Adipocyte (in vitro differentiated cells): ENCODE data around the gene HIVEP1.

ENCODE experiments used
- DNase-seq: peaks from one replicate; pipeline ENCODE4 v3.0.0-alpha.2; 2015; ENCODE audit warnings: low read depth
- H3K27me3 ChIP-seq: replicated peaks from 2 replicates; pipeline ENCODE4 v1.7.0; 2013; ENCODE audit warnings: mild to moderate bottlenecking, low read length, moderate library complexity; ENCODE audit not compliant: control insufficient read depth, insufficient read depth
- H3K36me3 ChIP-seq: 2 replicates; pipeline ENCODE4 v1.7.0; 2013; ENCODE audit warnings: low read length, mild to moderate bottlenecking, moderate library complexity; ENCODE audit not compliant: control insufficient read depth, insufficient read depth, severe bottlenecking
- H3K4me1 ChIP-seq: 2 replicates; pipeline ENCODE4 v1.7.0; 2013; ENCODE audit warnings: mild to moderate bottlenecking, low read length, moderate library complexity; ENCODE audit not compliant: control insufficient read depth, insufficient read depth
- H3K4me3 ChIP-seq: 2 replicates; pipeline ENCODE4 v1.7.0; 2013; ENCODE audit warnings: mild to moderate bottlenecking, low read length, moderate library complexity
- H3K9ac ChIP-seq: 2 replicates; pipeline ENCODE4 v1.7.0; 2013; ENCODE audit warnings: mild to moderate bottlenecking, low read length, moderate library complexity
- H3K9me3 ChIP-seq: 2 replicates; pipeline ENCODE4 v1.7.0; 2013; ENCODE audit warnings: mild to moderate bottlenecking, low read length, moderate library complexity; ENCODE audit not compliant: control insufficient read depth

HIVEP1 gene

DNA sequence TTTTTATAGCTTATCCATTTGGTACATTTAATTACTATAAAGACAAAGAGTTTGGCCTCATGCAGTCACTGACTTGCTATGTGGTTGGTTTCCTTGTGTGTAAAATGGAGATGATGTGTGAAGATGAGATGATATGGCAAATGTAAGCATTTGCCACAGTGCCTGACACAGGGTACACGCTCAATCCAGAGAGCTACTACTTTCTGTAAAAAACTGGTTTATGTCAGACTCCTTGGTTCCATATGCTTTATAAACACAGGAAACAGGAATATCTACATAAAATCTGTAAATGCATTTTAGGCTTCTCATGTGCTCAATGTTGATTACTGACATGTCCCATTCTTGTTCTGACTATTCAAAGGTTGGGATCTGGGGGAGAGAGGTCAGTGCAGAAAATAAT is 10.4 kb downstream of the HIVEP1 start:
- Histone ChIP-seq H3K27me3 (no peaks in the 10 kb centered on the region), H3K9ac (no peak overlapping the region), H3K4me1 (peaks cover 10% of the 10 kb centered on the region), H3K4me3 (no peak overlapping the region), H3K9me3 (no peaks in the 10 kb centered on the region), H3K36me3 (peaks cover under 1% of the 10 kb centered on the region)
- no peak for DNase-seq

DNA sequence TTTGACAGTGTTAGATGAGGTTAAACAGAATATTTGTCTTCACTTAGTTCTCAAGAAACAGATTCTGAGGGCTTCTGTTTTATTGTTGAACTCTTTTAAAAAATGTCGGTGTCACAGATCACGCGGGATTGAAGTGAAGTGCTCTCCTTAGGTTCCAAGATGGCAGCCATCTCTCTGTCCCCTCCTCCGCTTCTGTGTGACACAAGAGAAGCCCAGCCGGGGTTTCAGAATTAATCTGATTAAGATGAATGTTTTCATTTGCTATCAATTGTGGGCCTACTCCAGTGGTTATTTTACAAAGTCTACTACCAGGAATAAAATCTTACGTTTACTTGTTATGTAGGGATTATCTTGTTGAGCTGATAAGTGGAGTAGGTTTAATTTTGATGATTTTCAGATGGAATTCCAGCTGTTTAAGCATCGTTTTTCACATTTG is 10.9 kb downstream of the HIVEP1 start:
- no peaks in the 10 kb centered on the region for H3K9me3 ChIP-seq
- H3K9ac ChIP-seq: no peak overlapping the region
- no peak for DNase-seq
- H3K36me3 ChIP-seq: no peaks in the 10 kb centered on the region
- H3K4me3 ChIP-seq: no peak overlapping the region
- peaks cover 10% of the 10 kb centered on the region for H3K4me1 ChIP-seq
- H3K27me3 ChIP-seq: no peaks in the 10 kb centered on the region

- Histone ChIP-seq H3K4me1 (peaks cover 10% of the 10 kb centered on the region), H3K9me3 (no peaks in the 10 kb centered on the region), H3K27me3 (no peaks in the 10 kb centered on the region), H3K9ac (no peak overlapping the region), H3K4me3 (no peak overlapping the region), H3K36me3 (peaks cover 1% of the 10 kb centered on the region)
- no peak for DNase-seq
These were observed 12.1 kb downstream of the HIVEP1 start for GRCh38 chr6:12024216-12024615.

- Histone ChIP-seq H3K9me3 (peaks cover 4% of the 10 kb centered on the region), H3K36me3 (peaks cover 8% of the 10 kb centered on the region), H3K4me1 (peaks cover 10% of the 10 kb centered on the region), H3K9ac (no peak overlapping the region), H3K4me3 (no peak overlapping the region), H3K27me3 (no peaks in the 10 kb centered on the region)
- peak; percentile 71 for DNase-seq
These were observed 12.8 kb downstream of the HIVEP1 start for GRCh38 chr6:12024699-12025434.

DNA sequence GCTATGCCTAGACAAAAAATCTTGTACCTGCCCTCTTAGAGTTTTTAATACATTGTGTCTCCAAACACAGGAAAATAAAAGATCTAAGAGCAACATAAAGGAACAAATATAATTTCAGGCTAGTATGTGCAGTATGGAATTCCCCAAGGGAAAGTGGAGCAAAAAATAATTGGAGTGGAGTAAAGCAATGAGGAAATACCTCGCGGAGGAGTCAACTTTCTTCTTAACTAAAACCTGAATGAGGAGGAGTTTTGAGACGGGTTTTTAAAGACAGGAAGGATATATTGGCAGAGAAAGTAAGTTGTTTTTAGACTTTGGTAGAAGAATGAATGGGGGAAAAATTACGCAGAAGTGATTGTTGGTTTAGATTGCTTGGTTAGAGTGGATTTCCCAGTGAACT is 14.0 kb downstream of the HIVEP1 start:
- no peak for DNase-seq
- H3K4me3 ChIP-seq: no peak overlapping the region
- no peaks in the 10 kb centered on the region for H3K27me3 ChIP-seq
- no peak overlapping the region for H3K9ac ChIP-seq
- peaks cover 10% of the 10 kb centered on the region for H3K4me1 ChIP-seq
- H3K36me3 ChIP-seq: peaks cover 10% of the 10 kb centered on the region
- peaks cover 12% of the 10 kb centered on the region for H3K9me3 ChIP-seq

DNA sequence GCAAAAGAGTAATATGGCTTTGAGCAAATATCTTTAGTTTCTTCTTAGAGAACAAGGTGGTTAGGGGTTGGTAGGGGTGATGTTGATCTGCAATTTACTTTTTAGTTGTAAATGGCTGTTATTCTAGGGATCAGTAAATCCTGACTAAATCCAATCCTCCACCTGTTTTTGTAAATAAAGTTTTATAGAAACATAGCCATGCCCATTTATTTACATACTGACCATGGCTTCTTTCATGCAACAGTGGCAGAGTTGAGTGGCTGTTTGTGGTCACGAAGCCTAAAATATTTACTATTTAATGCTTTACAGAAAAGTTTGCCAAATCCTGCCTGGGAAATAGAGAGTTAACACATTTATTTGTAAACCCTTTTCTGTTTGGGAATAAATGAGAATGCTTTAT is 14.7 kb downstream of the HIVEP1 start:
- H3K9ac ChIP-seq: no peak overlapping the region
- no peaks in the 10 kb centered on the region for H3K27me3 ChIP-seq
- no peak overlapping the region for H3K4me3 ChIP-seq
- H3K36me3 ChIP-seq: peaks cover 10% of the 10 kb centered on the region
- peaks cover 12% of the 10 kb centered on the region for H3K9me3 ChIP-seq
- H3K4me1 ChIP-seq: peaks cover 10% of the 10 kb centered on the region
- no peak for DNase-seq

GRCh38 chr6:12028213-12028612 is 16.1 kb downstream of the HIVEP1 start:
- no peak for DNase-seq
- H3K36me3 ChIP-seq: peaks cover 10% of the 10 kb centered on the region
- H3K4me1 ChIP-seq: peaks cover 15% of the 10 kb centered on the region
- no peaks in the 10 kb centered on the region for H3K27me3 ChIP-seq
- H3K9me3 ChIP-seq: peaks cover 12% of the 10 kb centered on the region
- H3K4me3 ChIP-seq: no peak overlapping the region
- no peak overlapping the region for H3K9ac ChIP-seq

DNA sequence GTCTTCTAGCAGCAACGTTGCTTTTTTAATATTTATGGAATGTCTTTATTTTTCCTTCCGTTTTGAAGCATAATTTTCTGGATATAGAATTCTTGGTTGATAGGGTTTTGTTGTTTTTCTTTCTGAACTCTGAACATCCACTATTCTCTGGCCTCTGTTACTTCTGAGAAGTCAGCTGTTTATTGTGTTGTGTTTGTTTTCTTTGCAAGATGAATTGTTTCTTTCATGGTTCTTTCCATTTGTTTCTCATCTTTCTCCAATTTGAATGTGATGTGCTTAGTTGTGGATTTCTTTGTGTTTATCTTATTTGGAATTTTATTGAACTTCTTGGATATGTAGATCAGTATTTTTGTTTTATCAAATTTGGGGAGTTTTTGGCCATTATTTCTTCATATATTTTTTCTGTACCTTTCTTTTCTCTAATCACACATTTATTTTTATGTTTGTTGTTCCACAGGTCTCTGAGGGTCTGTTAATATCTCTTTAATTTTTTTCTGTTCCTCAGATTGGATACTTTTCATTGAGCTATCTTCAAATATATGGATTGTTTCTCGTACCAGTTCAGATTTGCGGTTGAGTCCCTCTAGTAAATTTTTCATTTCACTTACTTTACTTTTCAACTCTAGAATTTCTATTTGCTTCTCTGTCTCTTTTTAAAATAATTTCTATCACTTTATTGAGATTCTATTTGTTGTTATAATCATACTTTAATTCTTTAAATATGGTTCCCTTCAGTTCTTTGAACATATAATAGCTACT is 18.0 kb downstream of the HIVEP1 start:
- Histone ChIP-seq H3K4me3 (no peak overlapping the region), H3K4me1 (peaks cover 22% of the 10 kb centered on the region), H3K27me3 (no peaks in the 10 kb centered on the region), H3K9me3 (peaks cover 12% of the 10 kb centered on the region), H3K36me3 (peaks cover 10% of the 10 kb centered on the region), H3K9ac (no peak overlapping the region)
- DNase-seq: no peak

- Histone ChIP-seq H3K4me3 (no peak overlapping the region), H3K4me1 (peaks cover 19% of the 10 kb centered on the region), H3K9ac (no peak overlapping the region), H3K9me3 (peaks cover 12% of the 10 kb centered on the region), H3K36me3 (peaks cover 10% of the 10 kb centered on the region), H3K27me3 (no peaks in the 10 kb centered on the region)
- no peak for DNase-seq
These were observed 19.0 kb downstream of the HIVEP1 start for GRCh38 chr6:12030993-12031550.

DNA sequence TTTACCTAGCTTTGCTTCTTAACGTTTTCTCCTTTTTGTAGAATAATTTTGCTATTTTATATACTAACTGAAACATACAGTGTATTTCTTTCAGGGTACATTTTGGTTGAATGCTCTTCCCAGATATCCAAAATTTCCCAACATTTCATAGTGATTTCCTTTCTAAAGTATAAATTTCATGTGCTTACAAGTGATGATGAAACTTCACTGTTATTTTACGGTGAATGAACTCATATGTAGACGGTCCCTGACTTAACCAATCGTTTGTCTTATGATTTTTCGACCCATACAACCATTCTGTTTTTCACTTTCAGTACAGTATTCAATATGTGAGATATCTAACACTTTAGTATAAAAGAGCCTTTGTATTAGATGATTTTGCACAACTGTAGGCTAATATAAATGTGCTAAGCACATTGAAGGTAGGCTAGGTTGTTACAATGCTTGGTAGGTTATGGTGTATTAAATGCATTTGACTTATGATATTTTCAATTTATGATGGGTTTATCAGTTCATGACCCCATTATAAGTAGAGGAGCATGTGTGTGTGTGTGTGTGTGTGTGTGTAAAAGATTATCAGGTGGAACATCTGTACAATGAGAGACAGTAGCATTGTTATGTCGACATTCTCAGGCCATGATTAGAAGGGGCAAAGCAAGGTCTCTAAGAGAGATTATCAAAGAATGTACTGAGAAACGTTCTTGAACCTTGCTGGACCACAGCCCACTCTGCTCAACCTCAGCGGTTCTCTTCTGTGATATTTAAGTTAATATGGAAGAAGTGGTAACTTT is 20.9 kb downstream of the HIVEP1 start:
- DNase-seq: no peak
- peaks cover 19% of the 10 kb centered on the region for H3K4me1 ChIP-seq
- H3K4me3 ChIP-seq: no peak overlapping the region
- no peaks in the 10 kb centered on the region for H3K27me3 ChIP-seq
- H3K9me3 ChIP-seq: peaks cover 12% of the 10 kb centered on the region
- H3K9ac ChIP-seq: no peak overlapping the region
- peaks cover 10% of the 10 kb centered on the region for H3K36me3 ChIP-seq

DNA sequence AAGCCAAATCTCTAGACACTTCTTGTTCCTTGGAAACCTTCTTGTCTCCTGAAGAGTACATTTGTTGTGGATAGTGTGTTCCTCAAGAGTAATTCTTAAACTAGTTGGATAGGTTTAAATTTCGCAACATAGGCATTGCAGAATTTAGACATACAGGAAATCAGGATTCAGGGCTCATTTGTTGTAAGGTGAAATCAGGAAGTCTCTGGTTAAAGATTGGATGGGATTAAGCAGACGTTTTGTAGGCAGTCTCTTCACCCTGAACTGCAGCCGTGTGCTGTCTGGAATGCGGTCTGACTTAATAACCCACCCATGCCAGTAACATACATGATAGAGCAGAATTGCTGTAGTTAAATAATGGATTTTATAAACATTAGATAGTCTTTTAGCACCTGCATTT is 21.7 kb downstream of the HIVEP1 start:
- Histone ChIP-seq H3K4me1 (peaks cover 19% of the 10 kb centered on the region), H3K27me3 (no peaks in the 10 kb centered on the region), H3K9ac (no peak overlapping the region), H3K36me3 (peaks cover 10% of the 10 kb centered on the region), H3K4me3 (peak overlapping the region; percentile 29), H3K9me3 (peaks cover 12% of the 10 kb centered on the region)
- peak; percentile 66 for DNase-seq
